GM21360 (cell line): Measurements from ENCODE around the gene LRP8.
"Not testable (repeated sequence)": the region's sequence is repeated elsewhere in the genome, so short reads cannot be mapped to it uniquely, and the experiment has no call there.

Experiments used
- ATAC-seq: cut with Tn5 transposase; IDR thresholded peaks from one replicate; pipeline ENCODE4 v1.9.1; 2021; ENCODE audit warnings: mild to moderate bottlenecking, moderate library complexity; ENCODE audit not compliant: unreplicated experiment

LRP8 gene

GRCh38 chr1:53285969-53286760 is 41.7 kb downstream of the LRP8 start:
- no peak for ATAC-seq

- ATAC-seq = no peak
These were observed 42.3 kb downstream of the LRP8 start for GRCh38 chr1:53285546-53285945.

GRCh38 chr1:53284224-53285020 is 43.4 kb downstream of the LRP8 start:
- ATAC-seq = no peak

GRCh38 chr1:53283156-53283555 is 44.7 kb downstream of the LRP8 start:
- not testable (repeated sequence) for ATAC-seq

- no peak for ATAC-seq
These were observed 46.7 kb downstream of the LRP8 start for GRCh38 chr1:53281133-53281532.

- ATAC-seq = no peak
These were observed 47.4 kb downstream of the LRP8 start for GRCh38 chr1:53280496-53280895.

- ATAC-seq = no peak
These were observed 48.3 kb downstream of the LRP8 start for GRCh38 chr1:53279296-53280200.

GRCh38 chr1:53278298-53278725 is 49.6 kb downstream of the LRP8 start:
- ATAC-seq = no peak

- ATAC-seq = no peak
These were observed 50.5 kb downstream of the LRP8 start for GRCh38 chr1:53277326-53277725.

- ATAC-seq = no peak
These were observed 51.0 kb downstream of the LRP8 start for GRCh38 chr1:53276902-53277281.

- no peak for ATAC-seq
These were observed 51.5 kb downstream of the LRP8 start for GRCh38 chr1:53276153-53276901.

GRCh38 chr1:53275566-53275965 is 52.3 kb downstream of the LRP8 start:
- ATAC-seq = no peak

GRCh38 chr1:53274541-53275185 is 53.2 kb downstream of the LRP8 start:
- ATAC-seq = no peak

GRCh38 chr1:53274026-53274425 is 53.8 kb downstream of the LRP8 start:
- ATAC-seq = no peak

- no peak for ATAC-seq
These were observed 54.3 kb downstream of the LRP8 start for GRCh38 chr1:53273526-53273925.

GRCh38 chr1:53272349-53272748 is 55.5 kb downstream of the LRP8 start:
- no peak for ATAC-seq

GRCh38 chr1:53271446-53272090 is 56.3 kb downstream of the LRP8 start:
- ATAC-seq = no peak

- ATAC-seq = no peak
These were observed 57.0 kb downstream of the LRP8 start for GRCh38 chr1:53270873-53271272.

GRCh38 chr1:53270107-53270506 is 57.8 kb downstream of the LRP8 start:
- no peak for ATAC-seq
